ENCODE results near the gene KPNA3.

Gene KPNA3

GRCh38 chr13:49683489-49683888 lies 109.0 kb downstream of the KPNA3 start:
- Histone ChIP-seq H3K4me2 (ENCODE audit: low read length, poor library complexity, severe bottlenecking) (no peak overlapping the region), H3K18ac (ENCODE audit: low read depth in 1 of 2, low read length in 2 of 2) (no peak overlapping the region), H3K4ac (ENCODE audit: low read depth in 1 of 2, low read length in 2 of 2) (no peak overlapping the region), H3K79me1 (replicated peaks; ENCODE audit: low read length, poor library complexity, severe bottlenecking) (peaks cover 31% of the 10 kb centered on the region), H3K9me3 (ENCODE audit: control insufficient read depth, low read length) (no peaks in the 10 kb centered on the region), H3K4me1 (ENCODE audit: control insufficient read depth, insufficient read depth, low read depth, low read length) (peaks cover 2% of the 10 kb centered on the region), H2BK15ac (ENCODE audit: low read depth, poor library complexity, severe bottlenecking) (no peak overlapping the region), H2BK5ac (ENCODE audit: low read depth, low read length, poor library complexity, severe bottlenecking) (no peak overlapping the region), H2AK5ac (ENCODE audit: low read length, severe bottlenecking) (no peak overlapping the region), H3K9ac (ENCODE audit: low read length) (no peak overlapping the region), H4K8ac (ENCODE audit: low read length) (no peak overlapping the region), H3K23ac (ENCODE audit: low read length in 2 of 2) (no peak overlapping the region), H2AFZ (ENCODE audit: low read depth, low read length) (no peak overlapping the region), H2BK120ac (ENCODE audit: low read depth, low read length) (no peak overlapping the region), H3K27ac (ENCODE audit: low read length, poor library complexity, severe bottlenecking) (no peak overlapping the region), H2BK12ac (ENCODE audit: low read length in 2 of 2) (no peak overlapping the region), H4K91ac (ENCODE audit: low read length) (no peak overlapping the region), H3K27me3 (ENCODE audit: control insufficient read depth in 1 of 2, insufficient read depth in 1 of 2, low read length in 2 of 2) (no peaks in the 10 kb centered on the region), H3K4me3 (ENCODE audit: insufficient read depth in 1 of 2, low read depth in 1 of 2, low read length in 2 of 2) (no peak overlapping the region), H3K36me3 (ENCODE audit: control insufficient read depth in 1 of 2, insufficient read depth in 2 of 2, low read depth in 1 of 2, low read length in 2 of 2) (peaks cover 11 to 19% of the 10 kb centered on the region in 2 experiments), H3K14ac (ENCODE audit: low read length in 2 of 2) (no peak overlapping the region)
- DNase-seq = no peak
- WGBS = 98% methylated on average over 3 of the region's 6 CpGs

- Histone ChIP-seq H3K27me3 (ENCODE audit: control insufficient read depth in 1 of 2, insufficient read depth in 1 of 2, low read length in 2 of 2) (no peaks in the 10 kb centered on the region), H2BK12ac (ENCODE audit: low read length in 2 of 2) (no peak overlapping the region), H4K91ac (ENCODE audit: low read length) (no peak overlapping the region), H3K4ac (ENCODE audit: low read depth in 1 of 2, low read length in 2 of 2) (no peak overlapping the region), H3K14ac (ENCODE audit: low read length in 2 of 2) (no peak overlapping the region), H2AK5ac (ENCODE audit: low read length, severe bottlenecking) (no peak overlapping the region), H3K4me2 (ENCODE audit: low read length, poor library complexity, severe bottlenecking) (no peak overlapping the region), H4K8ac (ENCODE audit: low read length) (no peak overlapping the region), H2BK5ac (ENCODE audit: low read depth, low read length, poor library complexity, severe bottlenecking) (no peak overlapping the region), H3K23ac (ENCODE audit: low read length in 2 of 2) (no peak overlapping the region), H2BK15ac (ENCODE audit: low read depth, poor library complexity, severe bottlenecking) (no peak overlapping the region), H3K4me3 (ENCODE audit: insufficient read depth in 1 of 2, low read depth in 1 of 2, low read length in 2 of 2) (no peak overlapping the region), H3K18ac (ENCODE audit: low read depth in 1 of 2, low read length in 2 of 2) (no peak overlapping the region), H3K4me1 (ENCODE audit: control insufficient read depth, insufficient read depth, low read depth, low read length) (no peaks in the 10 kb centered on the region), H3K79me1 (replicated peaks; ENCODE audit: low read length, poor library complexity, severe bottlenecking) (peaks cover 30% of the 10 kb centered on the region), H3K9ac (ENCODE audit: low read length) (peak overlapping the region; percentile 5), H3K27ac (ENCODE audit: low read length, poor library complexity, severe bottlenecking) (no peak overlapping the region), H2AFZ (ENCODE audit: low read depth, low read length) (no peak overlapping the region), H3K9me3 (ENCODE audit: control insufficient read depth, low read length) (no peaks in the 10 kb centered on the region), H3K36me3 (ENCODE audit: control insufficient read depth in 1 of 2, insufficient read depth in 2 of 2, low read depth in 1 of 2, low read length in 2 of 2) (peaks cover 0 to 18% of the 10 kb centered on the region in 2 experiments), H2BK120ac (ENCODE audit: low read depth, low read length) (no peak overlapping the region)
- WGBS = 62% methylated on average over 3 of the region's 4 CpGs
- peak; percentile 78 for DNase-seq
Measured at GRCh38 chr13:49681842-49682435, 110.5 kb downstream of the KPNA3 start.

- Histone ChIP-seq H3K4me2 (ENCODE audit: low read length, poor library complexity, severe bottlenecking) (no peak overlapping the region), H3K36me3 (ENCODE audit: control insufficient read depth in 1 of 2, insufficient read depth in 2 of 2, low read depth in 1 of 2, low read length in 2 of 2) (peaks cover 7 to 13% of the 10 kb centered on the region in 2 experiments), H2BK15ac (ENCODE audit: low read depth, poor library complexity, severe bottlenecking) (no peak overlapping the region), H3K23ac (ENCODE audit: low read length in 2 of 2) (no peak overlapping the region), H2BK120ac (ENCODE audit: low read depth, low read length) (no peak overlapping the region), H2AFZ (ENCODE audit: low read depth, low read length) (no peak overlapping the region), H3K79me1 (replicated peaks; ENCODE audit: low read length, poor library complexity, severe bottlenecking) (peaks cover 35% of the 10 kb centered on the region), H3K4me1 (ENCODE audit: control insufficient read depth, insufficient read depth, low read depth, low read length) (no peaks in the 10 kb centered on the region), H3K9ac (ENCODE audit: low read length) (no peak overlapping the region), H3K4ac (ENCODE audit: low read depth in 1 of 2, low read length in 2 of 2) (no peak overlapping the region), H3K27me3 (ENCODE audit: control insufficient read depth in 1 of 2, insufficient read depth in 1 of 2, low read length in 2 of 2) (no peaks in the 10 kb centered on the region), H3K14ac (ENCODE audit: low read length in 2 of 2) (no peak overlapping the region), H4K8ac (ENCODE audit: low read length) (no peak overlapping the region), H4K91ac (ENCODE audit: low read length) (no peak overlapping the region), H3K18ac (ENCODE audit: low read depth in 1 of 2, low read length in 2 of 2) (no peak overlapping the region), H2BK12ac (ENCODE audit: low read length in 2 of 2) (no peak overlapping the region), H3K27ac (ENCODE audit: low read length, poor library complexity, severe bottlenecking) (no peak overlapping the region), H3K4me3 (ENCODE audit: insufficient read depth in 1 of 2, low read depth in 1 of 2, low read length in 2 of 2) (no peak overlapping the region), H3K9me3 (ENCODE audit: control insufficient read depth, low read length) (no peaks in the 10 kb centered on the region), H2AK5ac (ENCODE audit: low read length, severe bottlenecking) (no peak overlapping the region), H2BK5ac (ENCODE audit: low read depth, low read length, poor library complexity, severe bottlenecking) (no peak overlapping the region)
- 87% methylated on average over 3 of the region's 3 CpGs for WGBS
- no peak for DNase-seq
Measured at GRCh38 chr13:49679246-49679645, 113.2 kb downstream of the KPNA3 start.

- Histone ChIP-seq H3K14ac (ENCODE audit: low read length in 2 of 2) (no peak overlapping the region), H3K9ac (ENCODE audit: low read length) (no peak overlapping the region), H2BK120ac (ENCODE audit: low read depth, low read length) (no peak overlapping the region), H3K4me1 (ENCODE audit: control insufficient read depth, insufficient read depth, low read depth, low read length) (no peaks in the 10 kb centered on the region), H2AK5ac (ENCODE audit: low read length, severe bottlenecking) (no peak overlapping the region), H3K4ac (ENCODE audit: low read depth in 1 of 2, low read length in 2 of 2) (no peak overlapping the region), H3K23ac (ENCODE audit: low read length in 2 of 2) (no peak overlapping the region), H4K8ac (ENCODE audit: low read length) (no peak overlapping the region), H3K36me3 (ENCODE audit: control insufficient read depth in 1 of 2, insufficient read depth in 2 of 2, low read depth in 1 of 2, low read length in 2 of 2) (peaks cover 7 to 13% of the 10 kb centered on the region in 2 experiments), H3K79me1 (replicated peaks; ENCODE audit: low read length, poor library complexity, severe bottlenecking) (peaks cover 38% of the 10 kb centered on the region), H2AFZ (ENCODE audit: low read depth, low read length) (no peak overlapping the region), H2BK12ac (ENCODE audit: low read length in 2 of 2) (no peak overlapping the region), H3K27me3 (ENCODE audit: control insufficient read depth in 1 of 2, insufficient read depth in 1 of 2, low read length in 2 of 2) (no peaks in the 10 kb centered on the region), H3K18ac (ENCODE audit: low read depth in 1 of 2, low read length in 2 of 2) (no peak overlapping the region), H4K91ac (ENCODE audit: low read length) (no peak overlapping the region), H2BK5ac (ENCODE audit: low read depth, low read length, poor library complexity, severe bottlenecking) (no peak overlapping the region), H2BK15ac (ENCODE audit: low read depth, poor library complexity, severe bottlenecking) (no peak overlapping the region), H3K4me3 (ENCODE audit: insufficient read depth in 1 of 2, low read depth in 1 of 2, low read length in 2 of 2) (peak overlapping the region in 1 of 2 experiments; percentile 20), H3K27ac (ENCODE audit: low read length, poor library complexity, severe bottlenecking) (no peak overlapping the region), H3K4me2 (ENCODE audit: low read length, poor library complexity, severe bottlenecking) (no peak overlapping the region), H3K9me3 (ENCODE audit: control insufficient read depth, low read length) (no peaks in the 10 kb centered on the region)
- WGBS = 97% methylated on average over 43 of the region's 48 CpGs
- no peak for DNase-seq
Measured at GRCh38 chr13:49678191-49678914, 114.1 kb downstream of the KPNA3 start.
